Measurements from ENCODE around the gene NOS1.

DNA sequence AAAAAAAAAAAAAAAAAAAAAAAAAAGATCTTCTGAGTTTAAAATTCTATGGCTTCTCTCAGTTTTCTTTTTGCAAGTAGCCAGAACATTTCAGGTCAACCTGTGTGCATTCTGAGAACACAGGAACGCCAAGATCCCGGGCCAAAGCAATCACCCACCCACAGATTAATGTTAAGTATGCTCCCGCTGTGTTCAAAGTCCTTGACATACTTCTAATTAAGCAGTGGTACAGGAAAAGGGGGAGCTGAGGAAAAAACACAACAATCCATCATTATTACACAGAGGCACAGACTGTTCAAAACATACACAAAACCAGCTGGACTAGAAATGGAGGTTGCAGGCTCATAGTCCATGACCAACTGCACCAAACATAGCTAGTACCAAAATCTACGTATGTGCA is 174.0 kb downstream of the NOS1 start:
- TF ChIP-seq CTCF (IDR thresholded peaks at IDR 0.05; ENCODE audit: poor library complexity, severe bottlenecking) (no peak), POLR2AphosphoS5 (IDR thresholded peaks at IDR 0.05) (no peak), EZH2 (IDR thresholded peaks at IDR 0.05; ENCODE audit: borderline replicate concordance, insufficient read depth, low read length, poor library complexity, severe bottlenecking) (no peak), EP300 (conservative IDR thresholded peaks at IDR 0.05; ENCODE audit: poor library complexity, severe bottlenecking) (no peak), RAD21 (conservative IDR thresholded peaks at IDR 0.05) (no peak), TAF1 (IDR thresholded peaks at IDR 0.05; ENCODE audit: low read depth) (no peak), SMC3 (conservative IDR thresholded peaks at IDR 0.05; ENCODE audit: poor library complexity) (no peak)
- TF ChIP-seq, protein P1, sequence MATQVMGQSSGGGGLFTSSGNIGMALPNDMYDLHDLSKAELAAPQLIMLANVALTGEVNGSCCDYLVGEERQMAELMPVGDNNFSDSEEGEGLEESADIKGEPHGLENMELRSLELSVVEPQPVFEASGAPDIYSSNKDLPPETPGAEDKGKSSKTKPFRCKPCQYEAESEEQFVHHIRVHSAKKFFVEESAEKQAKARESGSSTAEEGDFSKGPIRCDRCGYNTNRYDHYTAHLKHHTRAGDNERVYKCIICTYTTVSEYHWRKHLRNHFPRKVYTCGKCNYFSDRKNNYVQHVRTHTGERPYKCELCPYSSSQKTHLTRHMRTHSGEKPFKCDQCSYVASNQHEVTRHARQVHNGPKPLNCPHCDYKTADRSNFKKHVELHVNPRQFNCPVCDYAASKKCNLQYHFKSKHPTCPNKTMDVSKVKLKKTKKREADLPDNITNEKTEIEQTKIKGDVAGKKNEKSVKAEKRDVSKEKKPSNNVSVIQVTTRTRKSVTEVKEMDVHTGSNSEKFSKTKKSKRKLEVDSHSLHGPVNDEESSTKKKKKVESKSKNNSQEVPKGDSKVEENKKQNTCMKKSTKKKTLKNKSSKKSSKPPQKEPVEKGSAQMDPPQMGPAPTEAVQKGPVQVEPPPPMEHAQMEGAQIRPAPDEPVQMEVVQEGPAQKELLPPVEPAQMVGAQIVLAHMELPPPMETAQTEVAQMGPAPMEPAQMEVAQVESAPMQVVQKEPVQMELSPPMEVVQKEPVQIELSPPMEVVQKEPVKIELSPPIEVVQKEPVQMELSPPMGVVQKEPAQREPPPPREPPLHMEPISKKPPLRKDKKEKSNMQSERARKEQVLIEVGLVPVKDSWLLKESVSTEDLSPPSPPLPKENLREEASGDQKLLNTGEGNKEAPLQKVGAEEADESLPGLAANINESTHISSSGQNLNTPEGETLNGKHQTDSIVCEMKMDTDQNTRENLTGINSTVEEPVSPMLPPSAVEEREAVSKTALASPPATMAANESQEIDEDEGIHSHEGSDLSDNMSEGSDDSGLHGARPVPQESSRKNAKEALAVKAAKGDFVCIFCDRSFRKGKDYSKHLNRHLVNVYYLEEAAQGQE (IDR thresholded peaks at IDR 0.05; ENCODE audit: borderline replicate concordance) = no peak
